ENCODE results near the gene KCNT1.
A peak's percentile ranks its signal among the peaks of the same experiment; 100 is the strongest.

KCNT1 gene

GRCh38 chr9:135701959-135702721, at the start of gene KCNT1:
KCNT1 (plus strand) TSS chr9:135702185; CDS start chr9:135702259, 74 bp downstream.
- ATAC-seq (replicated peaks), result peak; percentile 69 to 79
- no peaks in the 10 kb centered on the region for H3K9me3 Mint-ChIP-seq
- peak; percentile 23 for DNase-seq
- H3K36me3 Mint-ChIP-seq, result no peaks in the 10 kb centered on the region
- H3K27ac Mint-ChIP-seq, result no peak within 1 kb of the TSS
- H3K4me1 Mint-ChIP-seq, result no peaks in the 10 kb centered on the region
- H3K4me3 Mint-ChIP-seq, result no peak within 1 kb of the TSS
- peaks cover 12 to 35% of the 10 kb centered on the region in 2 donors for H3K27me3 Mint-ChIP-seq

DNA sequence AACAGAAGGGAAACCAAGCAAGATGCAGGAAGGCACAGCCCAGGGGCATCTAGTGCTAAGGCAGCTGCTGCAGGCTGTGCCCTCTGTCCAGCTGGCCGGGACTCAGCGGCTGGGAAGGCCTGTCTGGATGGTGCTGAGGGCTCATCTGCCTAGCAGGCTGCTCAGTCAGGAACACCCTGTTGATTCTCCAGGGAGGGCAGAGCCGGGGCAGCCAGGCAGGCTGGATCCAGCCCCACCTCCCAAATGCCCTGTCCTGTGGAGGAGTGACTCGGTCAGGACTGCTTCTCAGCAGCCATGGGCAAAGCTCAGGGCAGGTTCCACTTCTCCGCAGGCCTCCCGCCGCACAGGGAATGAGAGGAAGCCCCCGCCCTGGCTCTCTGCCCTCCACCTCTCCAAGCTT, 46.7 kb upstream of the KCNT1 start:
- Mint-ChIP-seq H3K27ac (no peak overlapping the region), H3K4me1 (no peaks in the 10 kb centered on the region), H3K4me3 (no peak overlapping the region), H3K27me3 (peaks cover 6 to 11% of the 10 kb centered on the region in 2 donors), H3K9me3 (peaks cover 4 to 7% of the 10 kb centered on the region in 2 donors), H3K36me3 (no peaks in the 10 kb centered on the region)
- no peak for ATAC-seq (replicated peaks)
- DNase-seq, result no peak

- Mint-ChIP-seq H3K36me3 (no peaks in the 10 kb centered on the region), H3K4me1 (no peaks in the 10 kb centered on the region), H3K27ac (no peak overlapping the region), H3K4me3 (no peak overlapping the region), H3K9me3 (peaks cover 0 to 2% of the 10 kb centered on the region in 2 donors), H3K27me3 (peaks cover 4 to 6% of the 10 kb centered on the region in 2 donors)
- DNase-seq (no peak), ATAC-seq (replicated peaks) (no peak)
These were observed 44.6 kb upstream of the KCNT1 start for GRCh38 chr9:135657416-135657815.

DNA sequence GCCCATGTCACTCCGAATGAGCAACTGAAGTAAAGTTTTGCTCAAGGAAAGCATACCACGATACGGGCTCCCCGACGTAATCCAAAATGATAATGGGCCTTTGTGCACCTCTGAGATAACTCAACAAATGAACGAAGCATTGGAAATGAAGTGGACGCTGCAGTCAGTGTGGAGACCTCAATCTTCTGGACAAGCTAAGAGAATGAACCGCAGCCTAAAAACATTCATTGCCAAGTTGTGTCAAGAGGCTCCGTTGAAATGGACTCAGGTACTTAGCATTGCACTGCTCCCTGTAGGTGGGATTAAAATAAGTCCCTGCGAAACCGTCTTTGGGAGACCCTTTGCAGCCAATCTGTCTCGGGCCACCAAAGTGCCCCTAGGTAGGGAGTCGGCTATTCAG, 42.7 kb upstream of the KCNT1 start:
- Mint-ChIP-seq H3K4me3 (no peak overlapping the region), H3K9me3 (no peaks in the 10 kb centered on the region), H3K27ac (no peak overlapping the region), H3K36me3 (no peaks in the 10 kb centered on the region), H3K27me3 (peaks cover 6% of the 10 kb centered on the region in 2 donors), H3K4me1 (no peaks in the 10 kb centered on the region)
- ATAC-seq (replicated peaks) (no peak), DNase-seq (no peak)

GRCh38 chr9:135660407-135660806, 41.6 kb upstream of the KCNT1 start:
- no peak for ATAC-seq (replicated peaks)
- Mint-ChIP-seq H3K36me3 (no peaks in the 10 kb centered on the region), H3K9me3 (no peaks in the 10 kb centered on the region), H3K4me1 (no peaks in the 10 kb centered on the region), H3K27me3 (peaks cover 6 to 11% of the 10 kb centered on the region in 2 donors), H3K4me3 (no peak overlapping the region), H3K27ac (no peak overlapping the region)
- no peak for DNase-seq

DNA sequence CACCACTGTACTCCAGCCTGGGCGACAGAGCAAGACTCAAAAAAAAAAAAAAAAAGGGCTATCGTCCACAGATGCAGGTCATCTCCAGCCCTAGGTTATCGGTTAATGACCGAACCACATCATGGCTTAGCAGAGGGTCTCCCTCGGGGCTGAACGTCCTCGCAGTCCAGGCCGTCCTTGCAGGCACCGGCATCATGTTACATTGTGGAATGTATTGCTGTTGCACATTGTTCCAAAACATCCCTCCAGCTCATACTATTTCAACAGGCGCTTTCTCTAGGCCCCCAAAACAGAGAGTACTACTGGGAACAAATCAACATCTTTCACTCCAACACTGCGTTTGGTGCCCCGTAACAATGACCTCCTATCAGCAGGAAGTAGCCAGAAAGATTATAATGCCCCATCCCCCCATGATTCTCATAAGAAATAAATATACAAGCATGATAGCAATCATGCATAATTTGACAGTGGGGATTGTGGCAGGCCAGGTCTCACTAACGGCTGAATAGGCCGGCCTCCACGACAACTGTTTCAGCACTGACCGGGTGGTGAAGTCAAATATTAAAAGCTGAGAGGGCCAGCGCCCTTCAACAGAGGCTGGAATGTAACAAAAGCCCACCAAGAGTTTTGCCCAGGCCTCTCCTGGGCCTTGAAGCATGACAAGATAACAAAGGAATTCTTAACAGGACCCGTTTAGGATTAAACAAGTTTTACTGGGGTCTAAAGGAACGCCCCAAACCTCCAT, 40.0 kb upstream of the KCNT1 start:
- ATAC-seq (replicated peaks) (no peak), DNase-seq (no peak)
- Mint-ChIP-seq H3K9me3 (no peaks in the 10 kb centered on the region), H3K36me3 (no peaks in the 10 kb centered on the region), H3K27ac (no peak overlapping the region), H3K27me3 (peaks cover 0 to 13% of the 10 kb centered on the region in 2 donors), H3K4me3 (no peak overlapping the region), H3K4me1 (no peaks in the 10 kb centered on the region)

DNA sequence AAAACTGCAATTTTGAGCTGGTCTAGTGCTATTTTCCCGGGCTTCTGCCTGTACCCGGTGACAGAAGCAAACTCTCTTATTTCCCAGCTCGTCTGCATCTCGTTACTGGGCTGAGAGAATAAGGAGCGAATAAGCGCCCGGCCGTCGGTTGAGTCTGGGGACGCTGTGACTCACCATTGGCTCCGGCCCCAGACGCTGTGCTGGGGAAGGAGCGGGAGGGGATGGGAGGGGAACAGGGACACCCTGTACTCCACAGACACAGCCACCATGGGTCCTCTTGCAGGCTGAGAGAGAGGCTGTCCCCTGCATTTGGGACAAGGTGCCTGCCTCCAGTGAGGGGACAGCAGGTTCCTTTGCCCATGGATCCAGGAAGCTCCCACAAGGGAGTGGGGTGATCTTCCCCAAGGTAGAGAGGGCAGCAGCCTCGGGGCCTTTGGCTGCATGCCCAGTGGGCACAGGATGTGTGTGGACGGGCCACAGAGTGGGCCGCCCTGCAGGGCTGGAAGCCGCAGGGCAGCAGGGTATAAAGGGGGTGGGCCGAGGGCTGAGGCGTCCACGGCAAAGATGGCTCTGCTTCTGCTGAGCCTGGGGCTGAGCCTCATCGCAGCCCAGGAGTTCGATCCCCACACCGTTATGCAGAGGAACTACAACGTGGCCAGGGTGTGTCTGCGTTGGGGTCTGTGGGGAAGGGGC, 39.1 kb upstream of the KCNT1 start, which contains the start of gene LCN9:
Gene LCN9, plus strand, starts transcription at position 552 of the 693 bp plus-strand sequence. Its CDS starts 13 bp downstream, at position 565.
- peaks cover 0 to 13% of the 10 kb centered on the region in 2 donors for H3K27me3 Mint-ChIP-seq
- ATAC-seq (replicated peaks) (no peak), DNase-seq (no peak)
- no peaks in the 10 kb centered on the region for H3K4me1 Mint-ChIP-seq
- no peaks in the 10 kb centered on the region for H3K9me3 Mint-ChIP-seq
- H3K27ac Mint-ChIP-seq, result no peak within 1 kb of the TSS
- H3K4me3 Mint-ChIP-seq, result no peak within 1 kb of the TSS
- H3K36me3 Mint-ChIP-seq, result no peaks in the 10 kb centered on the region

- ATAC-seq (replicated peaks), result no peak
- Mint-ChIP-seq H3K36me3 (no peaks in the 10 kb centered on the region), H3K27ac (no peak overlapping the region), H3K4me1 (no peaks in the 10 kb centered on the region), H3K4me3 (no peak overlapping the region), H3K9me3 (peaks cover 0 to 2% of the 10 kb centered on the region in 2 donors), H3K27me3 (peaks cover 0 to 13% of the 10 kb centered on the region in 2 donors)
- DNase-seq, result no peak
These were observed 38.6 kb upstream of the KCNT1 start for GRCh38 chr9:135663451-135663770.

- Mint-ChIP-seq H3K4me1 (no peaks in the 10 kb centered on the region), H3K9me3 (peaks cover under 1 to 3% of the 10 kb centered on the region in 2 donors), H3K27ac (no peak overlapping the region), H3K4me3 (no peak overlapping the region), H3K36me3 (no peaks in the 10 kb centered on the region), H3K27me3 (peaks cover 0 to 13% of the 10 kb centered on the region in 2 donors)
- no peak for ATAC-seq (replicated peaks)
- no peak for DNase-seq
These were observed 38.1 kb upstream of the KCNT1 start for GRCh38 chr9:135663857-135664256.

- Mint-ChIP-seq H3K36me3 (no peaks in the 10 kb centered on the region), H3K9me3 (peaks cover 5 to 7% of the 10 kb centered on the region in 2 donors), H3K27me3 (peaks cover 0 to 13% of the 10 kb centered on the region in 2 donors), H3K4me1 (no peaks in the 10 kb centered on the region), H3K27ac (no peak overlapping the region), H3K4me3 (no peak overlapping the region)
- no peak for DNase-seq
- no peak for ATAC-seq (replicated peaks)
These were observed 37.7 kb upstream of the KCNT1 start for GRCh38 chr9:135664266-135664665.

DNA sequence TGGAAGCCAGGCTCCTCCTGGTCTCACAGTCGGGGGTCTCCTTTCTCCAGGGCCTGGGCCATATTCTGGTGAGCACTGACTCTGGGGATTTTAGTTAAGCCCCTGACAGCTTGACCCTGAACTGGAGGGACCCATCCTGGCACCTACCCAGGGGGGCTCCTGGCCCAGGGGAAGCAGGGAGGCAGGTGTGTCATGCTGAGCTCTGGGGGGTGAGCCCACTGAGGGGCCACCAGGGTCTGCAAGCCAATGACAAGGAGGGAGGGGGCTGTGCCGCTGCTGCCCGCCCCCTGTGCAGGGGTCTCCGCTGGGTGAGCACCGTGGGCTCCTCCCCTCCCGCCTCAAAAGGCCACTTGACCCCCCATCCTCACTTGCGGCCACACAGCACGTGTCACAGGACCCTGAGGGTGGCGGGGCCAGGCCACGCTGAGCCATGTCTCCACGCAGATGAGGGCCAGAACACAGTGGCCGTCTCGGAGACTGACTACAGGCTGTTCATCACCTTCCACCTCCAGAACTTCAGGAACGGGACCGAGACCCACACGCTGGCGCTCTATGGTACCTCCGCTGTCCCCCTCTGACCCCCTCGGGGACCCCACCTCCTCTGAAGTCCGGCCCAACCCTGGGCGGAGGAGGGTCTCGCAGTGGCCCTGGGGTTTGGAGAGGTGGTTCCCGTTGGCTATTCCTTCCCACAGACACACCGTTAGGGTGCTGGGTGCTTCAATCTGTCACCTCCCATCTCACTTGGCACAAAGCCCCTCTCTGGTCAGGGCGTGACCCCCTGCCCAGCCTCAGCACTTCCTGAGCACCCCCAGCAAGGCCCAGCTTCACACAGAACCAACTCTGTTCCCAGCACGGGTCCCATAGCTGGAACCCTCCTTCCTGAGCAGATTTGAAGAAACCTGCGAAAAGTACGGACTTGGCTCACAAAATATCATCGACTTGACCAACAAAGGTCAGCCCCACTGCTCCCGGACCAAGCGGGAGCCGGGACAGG, 36.9 kb upstream of the KCNT1 start:
- no peak overlapping the region for H3K27ac Mint-ChIP-seq
- H3K4me3 Mint-ChIP-seq, result no peak overlapping the region
- no peaks in the 10 kb centered on the region for H3K4me1 Mint-ChIP-seq
- H3K36me3 Mint-ChIP-seq, result no peaks in the 10 kb centered on the region
- peaks cover 5 to 7% of the 10 kb centered on the region in 2 donors for H3K9me3 Mint-ChIP-seq
- ATAC-seq (replicated peaks) (no peak), DNase-seq (no peak)
- H3K27me3 Mint-ChIP-seq, result peaks cover 0 to 13% of the 10 kb centered on the region in 2 donors

DNA sequence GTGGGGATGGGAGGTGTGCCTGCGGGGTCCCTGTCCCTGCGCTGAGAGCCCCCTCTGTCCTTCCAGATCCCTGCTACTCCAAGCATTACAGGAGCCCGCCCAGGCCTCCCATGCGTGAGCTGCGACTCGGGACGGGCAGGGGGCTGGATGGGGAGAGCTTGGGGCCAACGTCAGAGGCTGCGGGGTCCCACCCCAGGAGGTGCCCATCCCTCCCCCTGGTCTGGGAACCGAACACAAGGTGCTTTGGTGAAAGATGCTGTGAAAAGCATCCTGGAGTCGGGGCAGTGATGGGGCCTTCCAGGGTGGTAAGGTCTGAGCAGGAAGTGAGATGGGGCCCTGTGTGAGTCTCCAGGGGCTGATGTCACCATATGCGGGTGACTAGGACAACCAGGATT, 36.2 kb upstream of the KCNT1 start:
- no peak overlapping the region for H3K4me3 Mint-ChIP-seq
- ATAC-seq (replicated peaks), result no peak
- H3K4me1 Mint-ChIP-seq, result no peaks in the 10 kb centered on the region
- peaks cover 0 to 13% of the 10 kb centered on the region in 2 donors for H3K27me3 Mint-ChIP-seq
- peaks cover 5 to 7% of the 10 kb centered on the region in 2 donors for H3K9me3 Mint-ChIP-seq
- no peaks in the 10 kb centered on the region for H3K36me3 Mint-ChIP-seq
- DNase-seq, result no peak
- no peak overlapping the region for H3K27ac Mint-ChIP-seq

- no peak for ATAC-seq (replicated peaks)
These were observed 35.2 kb upstream of the KCNT1 start for GRCh38 chr9:135666534-135667462.

More at GRCh38 chr9:135666534-135667462, 35.2 kb upstream of the KCNT1 start:
- no peak overlapping the region for H3K4me3 Mint-ChIP-seq
- peaks cover 5 to 7% of the 10 kb centered on the region in 2 donors for H3K9me3 Mint-ChIP-seq
- DNase-seq, result no peak
- no peaks in the 10 kb centered on the region for H3K36me3 Mint-ChIP-seq
- H3K27ac Mint-ChIP-seq, result no peak overlapping the region
- peaks cover 0 to 13% of the 10 kb centered on the region in 2 donors for H3K27me3 Mint-ChIP-seq
- no peaks in the 10 kb centered on the region for H3K4me1 Mint-ChIP-seq
